SK-N-SH (cell line): ENCODE measurements around the gene SHROOM3. TPM values are rescaled to one million over a fixed set of nuclear protein-coding genes. Genes with fewer than 3 reads are reported as not detected.

Experiments
- CTCF ChIA-PET: fragments of 300-600, 350-600 bp; formaldehyde crosslinking; extraction: SDS; loops from one replicate; lab custom pipeline; 2021; lab: Yijun Ruan, JAX
- POLR2A ChIA-PET: fragments of 350-600 bp; sonication (Branson Sonifier 250); formaldehyde crosslinking; extraction: SDS; loops from one replicate; lab custom pipeline; 2020; ENCODE audit warnings: antibody characterized with exemption, inconsistent platforms; lab: Yijun Ruan, JAX
- DNase-seq: peaks from one replicate; pipeline ENCODE4 v3.0.0; 2012
- H2AFZ ChIP-seq: fragments of 200-600 bp; sonication (generic); 2 replicates; pipeline ENCODE4 v1.8.1; 2016; ENCODE audit warnings: antibody characterized with exemption, mild to moderate bottlenecking, low read depth
- H3F3A ChIP-seq: fragments of 200-600 bp; sonication (generic); replicated peaks from 2 replicates; pipeline ENCODE3; 2016; ENCODE audit warnings: antibody characterized with exemption, mild to moderate bottlenecking; ENCODE audit not compliant: insufficient read depth
- H3K27ac ChIP-seq, 2 experiments: fragments of 200-500 bp in 1 of 2; fragments of 200-600 bp in 1 of 2; sonication (Bioruptor generic) in 1 of 2; sonication (generic), shearing (Covaris generic) in 1 of 2; 2 replicates each; pipeline versions ENCODE4 v1.5.1 to v1.6.1; 2014 to 2016; ENCODE audit warnings: low read depth in 2 of 2, inconsistent platforms in 1 of 2, low read length in 1 of 2, mild to moderate bottlenecking in 1 of 2, mixed read lengths in 1 of 2
- H3K27me3 ChIP-seq: fragments of 200-600 bp; sonication (generic), shearing (Covaris generic); 2 replicates; pipeline ENCODE4 v1.6.1; 2016; ENCODE audit warnings: mixed run types; ENCODE audit not compliant: insufficient read depth
- H3K36me3 ChIP-seq, 2 experiments: fragments of 200-500 bp in 1 of 2; fragments of 200-600 bp in 1 of 2; sonication (Bioruptor generic) in 1 of 2; sonication (generic) in 1 of 2; replicated peaks in 1 of 2; 2 replicates each; pipeline versions ENCODE3 to v1.5.1; 2014 to 2016; ENCODE audit warnings: low read length in 1 of 2, mild to moderate bottlenecking in 1 of 2; ENCODE audit not compliant: insufficient read depth in 2 of 2, control insufficient read depth in 1 of 2
- H3K4me1 ChIP-seq, 2 experiments: fragments of 200-500 bp in 1 of 2; fragments of 200-600 bp in 1 of 2; sonication (Bioruptor generic) in 1 of 2; sonication (generic), shearing (Covaris generic) in 1 of 2; 2 replicates each; pipeline versions ENCODE4 v1.5.1 to v1.6.1; 2014 to 2016; ENCODE audit warnings: low read depth in 1 of 2, low read length in 1 of 2, mixed run types in 1 of 2; ENCODE audit not compliant: insufficient read depth in 2 of 2, control insufficient read depth in 1 of 2
- H3K4me2 ChIP-seq: fragments of 200-600 bp; sonication (generic), shearing (Covaris generic); 2 replicates; pipeline ENCODE4 v1.6.1; 2017; ENCODE audit warnings: mixed run types
- H3K4me3 ChIP-seq, 2 experiments: fragments of 200-500 bp in 1 of 2; fragments of 200-600 bp in 1 of 2; sonication (Bioruptor generic) in 1 of 2; sonication (generic), shearing (Covaris generic) in 1 of 2; 2 replicates each; pipeline versions ENCODE4 v1.5.1 to v1.8.1; 2014 to 2016; ENCODE audit warnings: low read depth in 2 of 2, inconsistent platforms in 1 of 2, low read length in 1 of 2, mild to moderate bottlenecking in 1 of 2, mixed read lengths in 1 of 2, moderate library complexity in 1 of 2
- H3K79me2 ChIP-seq: fragments of 200-600 bp; sonication (generic); 2 replicates; pipeline ENCODE4 v1.8.1; 2017; ENCODE audit warnings: mild to moderate bottlenecking; ENCODE audit not compliant: insufficient read depth
- H3K9ac ChIP-seq: fragments of 200-600 bp; sonication (generic); 2 replicates; pipeline ENCODE4 v1.6.1; 2017; ENCODE audit warnings: mixed run types
- H3K9me2 ChIP-seq: fragments of 200-600 bp; sonication (generic); 2 replicates; pipeline ENCODE4 v1.6.1; 2017; ENCODE audit warnings: mixed run types
- H3K9me3 ChIP-seq: fragments of 200-600 bp; sonication (generic); 2 replicates; pipeline ENCODE4 v1.6.1; 2017; ENCODE audit warnings: mixed run types, mild to moderate bottlenecking, moderate library complexity
- H4K20me1 ChIP-seq: fragments of 200-600 bp; sonication (generic); 2 replicates; pipeline ENCODE4 v1.6.1; 2017; ENCODE audit warnings: mild to moderate bottlenecking, mixed run types; ENCODE audit not compliant: insufficient read depth
- EP300 ChIP-seq, 2 experiments: IDR thresholded peaks; 2 replicates each; pipeline versions ENCODE4 v1.4.0 to v1.6.1; 2012; ENCODE audit warnings: borderline replicate concordance in 1 of 2, low read depth in 1 of 2, low read length in 1 of 2
- JUND ChIP-seq: IDR thresholded peaks from 2 replicates; pipeline ENCODE4 v1.4.0; 2012
- RAD21 ChIP-seq: IDR thresholded peaks from 2 replicates; pipeline ENCODE4 v1.6.1; 2012; ENCODE audit warnings: mild to moderate bottlenecking, low read length
- RCOR1 ChIP-seq: fragments of 150-350 bp; IDR thresholded peaks from 2 replicates; pipeline ENCODE4 v1.6.1; 2017; ENCODE audit warnings: antibody characterized with exemption, low read length
- RXRA ChIP-seq: IDR thresholded peaks from 2 replicates; pipeline ENCODE4 v1.4.0; 2012; ENCODE audit warnings: low read depth, mild to moderate bottlenecking, borderline replicate concordance
- SMC3 ChIP-seq: IDR thresholded peaks from 2 replicates; pipeline ENCODE4 v1.6.1; 2012; ENCODE audit warnings: low read depth, low read length, improper control_type of control experiment
- WGBS: methylation state at CpG from one replicate; pipeline ENCODE4 v1.1.6; 2017; ENCODE audit warnings: low lambda C conversion rate; 5-methylcytosine and 5-hydroxymethylcytosine counted together
- polyA plus RNA-seq, 3 experiments: library from polyadenylated mRNA; depleted of rRNA; stranded (reverse); fragments of >200 nt; gene quantifications; 2 replicates each; pipeline ENCODE4 v1.2.3, GENCODE V29; 2012
- TF ChIP-seq, protein P1 (sequence below): IDR thresholded peaks from 2 replicates; pipeline ENCODE4 v1.4.0; 2012; ENCODE audit warnings: low read depth, borderline replicate concordance
- TF ChIP-seq, protein P2 (sequence below): IDR thresholded peaks from 2 replicates; pipeline ENCODE4 v1.4.0; 2012; ENCODE audit warnings: low read depth

SHROOM3 gene
- polyA plus RNA-seq, 1 of the 3 experiments (the other 2 are of a cell fraction) = 4.3 TPM

- Histone ChIP-seq H3K9me2 (no peaks in the 10 kb centered on the region), H3K4me1 (peaks cover 0 to 6% of the 10 kb centered on the region in 2 experiments; a peak in 1 of 4 replicates), H3K27me3 (no peaks in the 10 kb centered on the region), H3K4me3 (no peak overlapping the region), H3K36me3 (peaks cover 27 to 83% of the 10 kb centered on the region in 2 experiments), H3K4me2 (no peak overlapping the region), H2AFZ (no peak overlapping the region), H4K20me1 (no peaks in the 10 kb centered on the region), H3F3A (no peaks in the 10 kb centered on the region), H3K9ac (no peak overlapping the region), H3K9me3 (no peaks in the 10 kb centered on the region), H3K27ac (no peak overlapping the region), H3K79me2 (peaks cover 15% of the 10 kb centered on the region; the same call in 1 of the 2 replicates)
- no peak for DNase-seq
- CTCF ChIA-PET = interaction anchor here (2.8 kb wide), 1 partner anchor 16 kb away, joined by 8 read pairs; no protein-coding TSS in a partner anchor
- POLR2A ChIA-PET = no interaction called here
- TF ChIP-seq, protein P1, sequence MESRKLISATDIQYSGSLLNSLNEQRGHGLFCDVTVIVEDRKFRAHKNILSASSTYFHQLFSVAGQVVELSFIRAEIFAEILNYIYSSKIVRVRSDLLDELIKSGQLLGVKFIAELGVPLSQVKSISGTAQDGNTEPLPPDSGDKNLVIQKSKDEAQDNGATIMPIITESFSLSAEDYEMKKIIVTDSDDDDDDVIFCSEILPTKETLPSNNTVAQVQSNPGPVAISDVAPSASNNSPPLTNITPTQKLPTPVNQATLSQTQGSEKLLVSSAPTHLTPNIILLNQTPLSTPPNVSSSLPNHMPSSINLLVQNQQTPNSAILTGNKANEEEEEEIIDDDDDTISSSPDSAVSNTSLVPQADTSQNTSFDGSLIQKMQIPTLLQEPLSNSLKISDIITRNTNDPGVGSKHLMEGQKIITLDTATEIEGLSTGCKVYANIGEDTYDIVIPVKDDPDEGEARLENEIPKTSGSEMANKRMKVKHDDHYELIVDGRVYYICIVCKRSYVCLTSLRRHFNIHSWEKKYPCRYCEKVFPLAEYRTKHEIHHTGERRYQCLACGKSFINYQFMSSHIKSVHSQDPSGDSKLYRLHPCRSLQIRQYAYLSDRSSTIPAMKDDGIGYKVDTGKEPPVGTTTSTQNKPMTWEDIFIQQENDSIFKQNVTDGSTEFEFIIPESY = no peak
- no peak for TF ChIP-seq RXRA
- TF ChIP-seq RAD21 = no peak
- TF ChIP-seq, protein P2, sequence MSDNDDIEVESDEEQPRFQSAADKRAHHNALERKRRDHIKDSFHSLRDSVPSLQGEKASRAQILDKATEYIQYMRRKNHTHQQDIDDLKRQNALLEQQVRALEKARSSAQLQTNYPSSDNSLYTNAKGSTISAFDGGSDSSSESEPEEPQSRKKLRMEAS = no peak
- TF ChIP-seq EP300 (IDR thresholded peaks at IDR 0.05; ENCODE audit: borderline replicate concordance in 1 of 2, low read depth in 1 of 2, low read length in 1 of 2) = no peak
- no peak for TF ChIP-seq RCOR1
- TF ChIP-seq, all 33 proteins: peak for 0
Observed at GRCh38 chr4:76773766-76774165, 338.7 kb downstream of the SHROOM3 start.

DNA sequence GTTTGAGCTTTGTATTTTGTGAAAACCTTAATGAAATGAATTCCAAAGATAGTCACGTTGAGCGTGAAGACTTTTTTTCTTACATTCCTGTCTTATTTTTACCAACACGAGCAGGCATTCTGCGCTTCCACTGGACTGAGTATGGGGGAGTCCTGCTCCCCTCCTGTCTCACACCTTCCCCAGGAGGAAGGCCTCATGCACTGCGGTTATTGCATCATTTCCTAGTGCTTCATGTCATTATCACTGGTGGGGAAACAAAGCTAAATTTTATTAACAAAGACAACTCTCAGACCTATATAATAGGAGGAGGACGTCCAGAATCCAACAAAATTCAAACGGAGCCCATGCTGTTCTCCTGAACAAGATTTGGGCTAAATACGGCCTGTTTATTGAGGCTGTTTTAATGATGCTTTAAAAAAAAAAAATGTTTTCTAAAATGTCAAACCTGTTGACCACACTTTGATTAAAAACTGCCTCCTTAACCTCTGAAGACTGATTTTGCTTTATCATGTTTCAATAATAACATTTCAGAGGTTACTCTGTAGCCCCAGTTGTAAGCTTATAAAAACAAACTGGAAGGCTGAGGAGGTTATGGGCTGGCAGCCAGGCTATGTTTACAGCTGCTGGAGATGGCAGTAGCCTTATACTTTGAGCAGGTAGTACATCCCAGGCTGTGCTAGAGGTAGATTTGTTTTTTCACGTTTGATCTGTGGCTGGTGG, 344.9 kb downstream of the SHROOM3 start:
- Histone ChIP-seq H3K4me1 (peaks cover 0 to 30% of the 10 kb centered on the region in 2 experiments; a peak in 1 of 4 replicates), H4K20me1 (no peaks in the 10 kb centered on the region), H3K27ac (peak overlapping the region in 1 of 2 experiments; percentile 97; a peak in 2 of 4 replicates), H3K36me3 (peaks cover 43 to 74% of the 10 kb centered on the region in 2 experiments), H3K27me3 (no peaks in the 10 kb centered on the region), H3K9ac (no peak overlapping the region), H3K9me3 (no peaks in the 10 kb centered on the region), H3K9me2 (no peaks in the 10 kb centered on the region)
- POLR2A ChIA-PET = no interaction called here
- 90% methylated on average over 9 of the region's 9 CpGs for WGBS
- no peak for DNase-seq
- TF ChIP-seq JUND (no peak), SMC3 (no peak)
- TF ChIP-seq, all 33 proteins: peak for 0
- Histone ChIP-seq H3F3A (peaks cover 14% of the 10 kb centered on the region), H2AFZ (no peak overlapping the region), H3K79me2 (peaks cover 32% of the 10 kb centered on the region; the same call in 1 of the 2 replicates), H3K4me3 (no peak overlapping the region), H3K4me2 (no peak overlapping the region)
- CTCF ChIA-PET = interaction anchor here (0.5 kb wide), 1 partner anchor 419 kb away, joined by 3 read pairs; no protein-coding TSS in a partner anchor
